ENCODE measurements around the gene HENMT1.

Gene HENMT1

DNA sequence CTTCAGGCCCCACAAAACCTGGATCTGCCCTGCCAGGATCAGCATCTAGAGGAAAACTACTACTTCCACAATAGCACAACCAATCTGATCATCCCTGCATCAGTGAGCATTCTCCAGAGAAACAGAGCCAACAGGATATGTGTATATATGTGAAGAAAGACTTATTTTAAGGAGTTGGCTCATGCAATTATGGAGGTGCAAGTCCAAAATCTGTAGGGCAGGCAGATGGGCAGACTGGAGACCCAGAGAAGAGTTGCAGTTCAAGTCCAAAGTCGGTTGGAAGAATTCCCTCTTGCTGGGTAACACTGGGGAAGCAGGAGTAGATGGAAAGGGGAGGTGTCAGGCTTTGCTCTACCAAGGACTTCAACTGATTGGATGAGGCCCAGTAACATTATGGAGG, 4.9 kb upstream of the HENMT1 start:
- TF ChIP-seq, protein P1, sequence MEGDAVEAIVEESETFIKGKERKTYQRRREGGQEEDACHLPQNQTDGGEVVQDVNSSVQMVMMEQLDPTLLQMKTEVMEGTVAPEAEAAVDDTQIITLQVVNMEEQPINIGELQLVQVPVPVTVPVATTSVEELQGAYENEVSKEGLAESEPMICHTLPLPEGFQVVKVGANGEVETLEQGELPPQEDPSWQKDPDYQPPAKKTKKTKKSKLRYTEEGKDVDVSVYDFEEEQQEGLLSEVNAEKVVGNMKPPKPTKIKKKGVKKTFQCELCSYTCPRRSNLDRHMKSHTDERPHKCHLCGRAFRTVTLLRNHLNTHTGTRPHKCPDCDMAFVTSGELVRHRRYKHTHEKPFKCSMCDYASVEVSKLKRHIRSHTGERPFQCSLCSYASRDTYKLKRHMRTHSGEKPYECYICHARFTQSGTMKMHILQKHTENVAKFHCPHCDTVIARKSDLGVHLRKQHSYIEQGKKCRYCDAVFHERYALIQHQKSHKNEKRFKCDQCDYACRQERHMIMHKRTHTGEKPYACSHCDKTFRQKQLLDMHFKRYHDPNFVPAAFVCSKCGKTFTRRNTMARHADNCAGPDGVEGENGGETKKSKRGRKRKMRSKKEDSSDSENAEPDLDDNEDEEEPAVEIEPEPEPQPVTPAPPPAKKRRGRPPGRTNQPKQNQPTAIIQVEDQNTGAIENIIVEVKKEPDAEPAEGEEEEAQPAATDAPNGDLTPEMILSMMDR (IDR thresholded peaks at IDR 0.05): no peak

DNA sequence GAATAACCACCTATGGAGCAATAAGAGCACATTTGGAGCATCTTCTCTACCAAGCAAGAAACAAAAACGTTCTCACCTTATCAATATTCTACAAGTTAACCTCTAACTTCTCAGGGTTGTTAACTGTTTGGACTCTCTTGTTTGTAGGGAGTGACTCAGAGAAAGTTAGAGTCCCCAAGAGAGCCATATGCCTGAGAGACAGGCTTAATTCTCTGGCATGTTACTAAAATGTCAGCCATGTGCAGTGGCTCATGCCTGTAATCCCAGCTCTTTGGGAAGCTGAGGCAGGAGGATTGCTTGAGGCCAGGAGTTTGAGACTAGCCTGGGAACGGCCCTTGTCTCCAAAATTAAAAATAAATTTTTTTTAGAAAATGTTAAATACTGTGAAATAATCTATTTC, 4.2 kb upstream of the HENMT1 start:
- TF ChIP-seq, protein P1 (IDR thresholded peaks at IDR 0.05): no peak

DNA sequence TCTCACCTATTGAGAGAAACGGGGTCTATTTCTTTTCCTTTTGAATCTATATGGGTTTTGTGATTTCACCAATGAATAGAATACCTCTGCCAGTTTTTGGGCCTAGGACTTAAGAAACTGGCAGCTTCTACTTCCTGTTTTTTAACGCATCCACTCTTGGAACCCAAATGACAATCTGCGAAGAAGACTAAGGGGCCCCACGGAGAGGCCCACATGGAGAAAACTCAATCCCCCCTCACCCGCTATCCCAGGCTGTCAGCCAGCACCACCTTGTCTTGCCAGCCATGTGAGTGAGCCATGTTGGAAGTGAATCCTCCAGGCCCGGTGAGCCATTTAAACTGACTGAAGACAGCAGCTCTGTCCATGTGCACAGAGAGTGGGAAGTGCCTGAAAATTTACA, 3.6 kb upstream of the HENMT1 start:
- TF ChIP-seq, protein P1 (IDR thresholded peaks at IDR 0.05): no peak

DNA sequence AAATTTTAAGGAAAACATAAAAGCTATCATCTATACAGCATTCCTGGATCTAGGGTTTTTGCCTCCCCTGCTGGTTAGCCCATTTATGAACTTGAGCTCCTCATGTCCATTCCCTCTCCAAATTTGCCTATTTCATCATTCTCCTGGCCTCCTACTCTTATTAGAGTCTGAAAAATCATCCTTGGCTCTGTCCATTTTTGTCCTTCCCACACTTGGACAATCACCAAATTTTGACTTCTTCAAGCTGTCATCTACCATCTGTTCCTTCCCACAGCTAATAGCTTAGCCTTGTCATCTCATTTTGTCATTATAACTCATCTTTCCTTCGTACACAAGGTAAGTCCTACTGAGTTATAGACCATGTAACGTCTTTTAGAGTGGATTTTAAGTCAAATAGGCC, 2.2 kb upstream of the HENMT1 start:
- TF ChIP-seq, protein P1 (IDR thresholded peaks at IDR 0.05): no peak

DNA sequence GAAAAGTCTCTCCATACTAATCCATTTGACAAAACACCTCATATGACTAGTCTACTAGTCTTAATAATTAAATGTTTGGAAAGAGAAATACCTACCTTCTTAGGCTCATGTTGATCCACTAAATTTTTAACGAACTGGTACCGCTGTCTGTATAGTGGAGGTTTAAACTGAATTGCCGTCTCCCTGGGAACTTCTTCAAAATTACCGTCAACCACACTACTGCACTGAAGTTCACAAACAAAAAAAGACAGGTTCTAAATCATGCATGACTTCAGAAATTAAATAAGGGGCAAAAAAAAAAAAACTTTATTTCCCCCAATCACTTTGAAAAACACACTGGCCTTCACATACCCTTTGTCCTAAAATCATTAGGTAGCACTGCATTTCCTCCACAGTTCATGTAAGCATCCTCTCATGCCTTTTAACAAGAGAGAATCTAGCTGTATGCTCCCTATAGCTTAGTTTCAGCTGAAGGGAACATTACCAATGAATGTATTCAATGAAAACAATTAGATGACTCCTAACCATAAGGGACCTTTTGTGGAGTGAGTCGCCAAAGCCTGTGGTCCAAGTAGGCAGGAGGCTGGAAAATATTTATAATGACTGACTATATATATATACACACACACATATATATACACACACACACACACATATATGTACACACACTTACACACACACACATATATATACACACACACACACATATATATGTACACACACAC, 3.4 kb downstream of the HENMT1 start:
- TF ChIP-seq, protein P1 (IDR thresholded peaks at IDR 0.05): no peak

DNA sequence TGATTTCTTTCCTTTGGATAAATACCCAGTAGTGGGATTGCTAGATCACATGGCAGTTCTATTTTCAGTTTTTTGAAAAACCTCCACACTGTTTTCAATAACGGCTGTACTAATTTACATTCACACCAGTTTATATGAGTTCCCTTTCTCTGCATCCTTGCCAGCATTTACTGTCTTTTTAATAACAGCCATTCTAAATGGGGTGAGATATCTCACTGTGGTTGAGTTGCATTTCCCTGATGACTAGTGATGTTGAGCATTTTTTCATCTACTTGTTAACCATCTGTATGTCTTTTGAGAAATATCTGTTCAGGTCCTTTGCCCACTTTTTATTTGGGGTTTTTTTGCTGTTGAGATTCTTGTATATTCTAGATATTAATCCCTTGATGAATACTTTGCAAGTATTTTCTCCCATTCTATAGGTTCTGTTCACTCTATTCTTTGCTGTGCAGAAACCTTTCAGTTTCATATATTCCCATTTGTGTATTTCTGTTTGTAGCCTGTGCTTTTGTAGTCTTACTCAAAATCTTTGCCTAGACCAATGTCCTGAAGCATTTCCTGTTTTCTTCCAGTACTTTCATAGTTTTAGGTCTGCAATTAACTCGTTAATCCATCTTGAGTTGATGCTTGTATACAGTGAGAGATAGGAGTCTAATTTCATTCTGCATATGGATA, 7.3 kb downstream of the HENMT1 start:
- TF ChIP-seq, protein P1 (IDR thresholded peaks at IDR 0.05): no peak

DNA sequence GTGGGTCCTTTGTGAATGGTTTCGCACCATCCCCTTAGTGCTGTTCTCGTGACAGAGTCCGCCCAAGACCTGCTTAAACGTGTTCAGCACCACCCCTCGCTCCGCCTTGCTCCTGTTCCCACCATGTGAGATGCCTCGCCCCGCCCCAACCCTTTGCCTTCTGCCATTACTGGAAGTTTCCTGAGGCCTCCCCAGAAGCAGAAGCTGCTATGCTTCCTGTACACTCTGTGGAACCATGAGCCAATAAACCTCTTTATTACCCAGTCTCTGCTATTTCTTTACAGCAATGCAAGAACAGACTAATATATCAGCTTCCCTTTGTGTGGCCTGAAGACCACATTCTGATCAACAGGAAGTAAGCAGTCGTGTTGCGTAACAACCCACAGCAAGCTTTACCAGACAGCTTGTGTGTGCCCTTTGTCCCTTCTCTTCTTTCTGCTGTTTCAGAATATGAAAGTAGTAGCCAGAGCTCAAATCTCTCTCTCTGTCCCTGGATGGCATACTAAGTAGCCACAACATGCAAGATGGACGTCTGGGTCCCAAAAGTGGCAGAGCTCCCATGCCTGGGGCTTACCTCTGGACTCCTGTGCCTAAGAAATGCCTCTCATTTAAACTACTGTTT, 14.1 kb downstream of the HENMT1 start:
- TF ChIP-seq, protein P1 (IDR thresholded peaks at IDR 0.05): no peak

All from LNCAP (cell line).